GM10266 (cell line): Measurements from ENCODE around the gene ABHD13.
"Not testable (repeated sequence)": the region's sequence is repeated elsewhere in the genome, so short reads cannot be mapped to it uniquely, and the experiment has no call there.

Experiments
- DNase-seq: peaks from one replicate; pipeline ENCODE4 v3.0.0; 2012; ENCODE audit errors: extremely low spot score
- TF ChIP-seq, protein P1 (sequence below): IDR thresholded peaks from 2 replicates; pipeline ENCODE4 v1.5.1; 2012; ENCODE audit warnings: mild to moderate bottlenecking, low read depth; ENCODE audit not compliant: control insufficient read depth, insufficient read depth; ENCODE audit errors: missing control alignments

Gene ABHD13

DNA sequence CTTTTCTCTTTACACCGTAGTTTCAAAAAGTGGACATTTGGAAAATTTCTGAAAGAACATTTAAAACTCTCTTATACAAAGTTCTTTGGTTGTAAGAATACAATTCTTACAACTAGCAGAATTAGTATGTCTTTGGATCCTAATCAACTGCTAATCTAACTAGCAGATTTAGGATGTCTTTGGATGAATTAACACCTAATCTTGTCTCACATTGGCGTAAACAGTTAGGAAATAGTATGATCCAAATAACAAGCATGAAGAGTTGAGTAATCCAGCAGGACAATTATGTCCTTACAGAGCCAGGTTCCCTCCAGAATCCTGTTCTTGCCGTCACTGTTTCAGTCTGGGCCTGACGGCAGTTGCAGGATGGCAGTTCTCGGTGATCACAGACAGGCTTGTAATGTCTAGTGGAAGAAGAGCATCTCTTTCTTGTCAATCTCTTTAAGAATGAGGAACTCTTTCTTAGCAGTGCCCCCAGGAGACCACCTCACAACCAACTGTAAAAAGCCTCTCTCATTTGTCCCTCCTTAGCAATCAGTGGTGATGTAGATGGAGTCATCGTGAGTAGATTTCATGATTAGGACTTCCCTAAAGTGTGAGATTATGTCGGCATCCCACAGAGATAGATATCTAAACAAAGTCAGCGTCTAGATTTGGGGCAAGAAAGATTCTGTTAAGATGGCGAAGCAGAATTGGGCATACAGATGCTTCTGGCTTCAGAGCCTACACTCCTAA lies 45.6 kb downstream of the ABHD13 start:
- no peak for DNase-seq
- TF ChIP-seq, protein P1, sequence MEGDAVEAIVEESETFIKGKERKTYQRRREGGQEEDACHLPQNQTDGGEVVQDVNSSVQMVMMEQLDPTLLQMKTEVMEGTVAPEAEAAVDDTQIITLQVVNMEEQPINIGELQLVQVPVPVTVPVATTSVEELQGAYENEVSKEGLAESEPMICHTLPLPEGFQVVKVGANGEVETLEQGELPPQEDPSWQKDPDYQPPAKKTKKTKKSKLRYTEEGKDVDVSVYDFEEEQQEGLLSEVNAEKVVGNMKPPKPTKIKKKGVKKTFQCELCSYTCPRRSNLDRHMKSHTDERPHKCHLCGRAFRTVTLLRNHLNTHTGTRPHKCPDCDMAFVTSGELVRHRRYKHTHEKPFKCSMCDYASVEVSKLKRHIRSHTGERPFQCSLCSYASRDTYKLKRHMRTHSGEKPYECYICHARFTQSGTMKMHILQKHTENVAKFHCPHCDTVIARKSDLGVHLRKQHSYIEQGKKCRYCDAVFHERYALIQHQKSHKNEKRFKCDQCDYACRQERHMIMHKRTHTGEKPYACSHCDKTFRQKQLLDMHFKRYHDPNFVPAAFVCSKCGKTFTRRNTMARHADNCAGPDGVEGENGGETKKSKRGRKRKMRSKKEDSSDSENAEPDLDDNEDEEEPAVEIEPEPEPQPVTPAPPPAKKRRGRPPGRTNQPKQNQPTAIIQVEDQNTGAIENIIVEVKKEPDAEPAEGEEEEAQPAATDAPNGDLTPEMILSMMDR: no peak

DNA sequence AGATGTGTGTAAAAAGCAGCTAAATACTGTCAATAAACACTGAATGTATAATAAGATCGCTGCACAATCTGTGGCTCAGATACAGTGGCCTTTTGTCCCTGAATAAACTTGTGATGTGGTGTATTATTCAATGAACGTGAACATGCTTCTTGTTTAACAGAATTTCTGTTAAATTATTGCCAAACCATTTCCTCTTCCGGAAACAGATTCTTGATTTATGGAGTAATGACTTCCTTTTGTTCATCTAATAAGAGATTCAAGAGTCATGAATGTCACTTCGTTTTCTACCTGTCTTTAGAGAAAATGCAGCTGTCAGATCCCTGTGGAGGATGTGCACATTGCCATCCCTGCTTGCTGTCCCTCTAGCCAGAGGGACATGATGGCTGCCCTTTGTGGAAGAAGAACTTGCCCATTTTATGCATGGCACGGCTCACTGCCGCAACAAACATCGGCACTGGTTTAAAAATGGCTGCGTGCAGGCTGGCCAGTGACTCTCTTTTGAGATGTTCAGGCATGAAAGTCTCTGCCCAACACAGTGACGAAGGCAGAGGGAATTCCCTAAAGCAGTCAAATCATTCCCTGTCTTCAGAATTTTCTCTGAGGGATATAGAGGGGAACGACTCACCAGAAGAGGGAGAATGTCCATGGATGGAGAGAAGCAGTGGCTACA lies 48.3 kb downstream of the ABHD13 start:
- TF ChIP-seq, protein P1: no peak
- no peak for DNase-seq

DNA sequence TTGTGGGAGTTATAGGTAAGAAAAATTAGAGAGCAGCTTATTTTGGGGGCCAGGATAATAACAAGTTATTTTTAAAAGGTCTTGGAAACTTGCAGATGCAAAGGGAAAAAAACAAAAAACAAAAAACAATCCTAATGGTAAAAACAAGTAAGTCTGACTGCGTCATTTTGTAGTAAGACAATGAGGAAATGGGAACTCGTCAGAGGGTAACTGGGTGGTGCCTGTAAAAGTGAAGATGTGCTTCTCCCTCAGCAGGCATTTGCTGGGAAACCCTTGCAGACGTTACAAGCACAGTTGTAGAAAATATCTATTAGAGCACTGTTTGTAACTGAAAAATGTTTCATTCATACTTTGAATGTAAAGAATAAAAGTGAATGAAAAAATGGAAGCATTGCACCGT lies 49.2 kb downstream of the ABHD13 start:
- TF ChIP-seq, protein P1: no peak
- DNase-seq: no peak

DNA sequence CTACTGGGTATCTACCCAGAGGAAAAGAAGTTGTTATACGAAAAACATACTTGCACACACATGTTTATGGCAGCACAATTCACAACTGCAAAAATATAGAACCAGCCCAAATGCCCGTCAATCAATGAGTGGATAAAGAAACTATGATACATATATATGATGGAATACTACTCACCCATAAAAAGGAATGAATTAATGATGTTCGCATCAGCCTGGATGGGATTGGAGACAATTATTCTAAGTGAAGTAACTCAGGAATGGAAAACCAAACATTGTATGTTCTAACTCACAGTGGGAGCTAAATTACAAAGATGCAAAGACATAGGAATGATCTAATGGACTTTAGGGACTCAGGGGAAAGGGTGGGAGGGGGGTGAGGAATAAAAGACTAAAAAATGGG lies 49.7 kb downstream of the ABHD13 start:
- not testable (repeated sequence) for DNase-seq

DNA sequence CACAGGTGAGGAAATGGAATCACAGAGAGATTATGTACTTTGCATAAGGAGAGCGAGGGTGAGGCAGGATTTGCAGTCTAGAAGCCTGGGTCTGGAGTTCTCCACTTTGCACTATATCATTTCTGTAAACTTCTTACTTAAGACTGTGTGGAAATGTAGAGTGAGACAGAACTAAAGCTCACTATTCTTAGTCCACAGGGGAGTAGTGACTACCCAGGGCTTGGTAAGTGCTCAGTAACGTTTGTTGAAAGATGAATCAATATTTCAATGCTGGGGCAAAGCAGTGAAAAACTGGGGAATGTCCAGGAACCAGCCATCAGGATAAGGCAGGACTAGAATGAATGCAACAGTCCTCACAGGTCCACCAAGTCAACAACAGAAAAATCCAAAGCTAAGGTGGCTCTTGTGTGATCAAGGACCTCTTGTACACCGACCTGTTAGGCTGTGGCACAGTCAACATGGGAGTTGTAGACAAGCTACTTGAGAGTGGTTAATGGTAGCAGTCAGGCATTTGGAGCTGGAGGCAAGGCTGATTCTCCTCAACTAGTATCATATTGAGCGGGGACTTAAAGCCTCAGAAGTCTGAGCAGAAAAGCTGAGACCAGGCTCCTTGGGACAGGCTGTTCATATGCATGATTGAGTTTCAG lies 50.4 kb downstream of the ABHD13 start:
- TF ChIP-seq, protein P1: no peak
- DNase-seq: no peak

DNA sequence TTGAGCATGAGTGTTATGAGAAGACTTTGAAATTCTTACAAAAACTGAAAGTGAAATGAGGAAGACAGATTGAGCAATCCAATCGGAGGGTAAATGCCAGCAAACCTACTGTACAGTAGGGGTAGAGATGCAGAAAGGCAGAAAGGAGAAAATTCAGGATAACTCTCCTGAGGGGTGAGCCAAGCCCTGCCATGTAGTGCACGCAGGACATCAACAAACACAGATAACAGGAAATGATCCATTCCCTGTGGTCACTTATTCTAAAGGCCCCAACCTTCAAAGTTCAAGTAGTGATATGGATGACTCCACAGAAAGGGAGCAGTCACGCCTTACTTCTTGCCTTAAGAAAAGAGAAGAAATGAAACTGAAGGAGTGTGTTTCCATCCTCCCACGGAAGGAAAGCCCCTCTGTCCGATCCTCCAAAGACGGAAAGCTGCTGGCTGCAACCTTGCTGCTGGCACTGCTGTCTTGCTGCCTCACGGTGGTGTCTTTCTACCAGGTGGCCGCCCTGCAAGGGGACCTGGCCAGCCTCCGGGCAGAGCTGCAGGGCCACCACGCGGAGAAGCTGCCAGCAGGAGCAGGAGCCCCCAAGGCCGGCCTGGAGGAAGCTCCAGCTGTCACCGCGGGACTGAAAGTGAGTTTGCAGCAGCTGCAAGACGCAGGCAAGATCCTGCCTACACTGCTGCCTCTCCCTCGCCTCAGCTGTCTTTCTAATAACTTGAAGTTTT lies 51.6 kb downstream of the ABHD13 start, which contains the start of gene TNFSF13B:
Gene TNFSF13B (plus strand): TSS at position 118 of the 728 bp plus-strand sequence. CDS start 178 bp downstream, at position 296.
- TF ChIP-seq, protein P1: peak; percentile 55

DNA sequence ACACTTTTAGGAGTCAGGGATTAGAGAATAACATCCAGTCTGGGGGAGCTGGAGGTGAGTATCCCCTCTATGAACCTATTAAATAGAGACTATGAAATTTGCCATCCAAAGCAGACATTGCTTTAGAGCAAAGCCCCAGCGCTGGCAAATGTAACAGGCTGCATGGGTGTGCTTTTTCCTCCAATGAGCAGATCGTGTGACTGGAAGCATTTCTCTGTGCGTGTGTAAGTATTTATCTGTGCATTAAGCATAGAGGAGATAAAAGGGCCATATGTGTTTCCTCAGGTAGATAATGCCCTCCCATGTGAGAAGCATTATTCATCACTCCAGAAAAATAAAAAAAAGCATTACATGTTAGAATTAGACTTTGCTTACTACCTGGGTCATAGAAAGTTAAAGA lies 52.2 kb downstream of the ABHD13 start:
- no peak for DNase-seq

More for the DNA sequence above, 51.6 kb downstream of the ABHD13 start, which contains the start of gene TNFSF13B:
- DNase-seq: peak; percentile 32

More for the DNA sequence above, 52.2 kb downstream of the ABHD13 start:
- TF ChIP-seq, protein P1: no peak
